AG04450 (cell line): ENCODE data around the gene HKDC1. TPM values are rescaled to one million over a fixed set of nuclear protein-coding genes. Genes with fewer than 3 reads are reported as not detected.
"Not testable (repeated sequence)": the region's sequence is repeated elsewhere in the genome, so short reads cannot be mapped to it uniquely, and the experiment has no call there.

Source experiments
- CTCF ChIA-PET: fragments of 300-600, 350-600 bp; formaldehyde crosslinking; extraction: SDS; loops from one replicate; lab custom pipeline; 2022; ENCODE audit warnings: antibody characterized with exemption, inconsistent platforms; lab: Charles Lee
- POLR2A ChIA-PET: fragments of 350-600 bp; formaldehyde crosslinking; extraction: SDS; loops from one replicate; lab custom pipeline; 2021; ENCODE audit warnings: antibody characterized with exemption, inconsistent platforms; lab: Yijun Ruan, JAX
- DNase-seq: peaks from one replicate; pipeline ENCODE4 v3.0.0-alpha.2; 2011; ENCODE audit warnings: low read depth, low spot score
- H3K27ac ChIP-seq: one replicate; pipeline ENCODE4 v1.5.1; 2012; ENCODE audit warnings: low read depth, low read length, control low read depth
- H3K27me3 ChIP-seq: one replicate; pipeline ENCODE4 v1.6.0; 2012; ENCODE audit warnings: low read length; ENCODE audit not compliant: control insufficient read depth, insufficient read depth
- H3K4me3 ChIP-seq: 2 replicates; pipeline ENCODE4 v1.5.1; 2011; ENCODE audit warnings: mild to moderate bottlenecking, low read depth, low read length, control low read depth
- H3K9me3 ChIP-seq: 2 replicates; pipeline ENCODE4 v1.5.1; 2012; ENCODE audit warnings: low read length; ENCODE audit not compliant: control insufficient read depth, insufficient read depth
- polyA plus RNA-seq: library from polyadenylated mRNA; depleted of rRNA; stranded (reverse); fragments of >200 nt; gene quantifications from 2 replicates; pipeline ENCODE4 v1.2.3, GENCODE V29; 2011
- TF ChIP-seq, protein P1 (sequence below): IDR thresholded peaks from 2 replicates; pipeline ENCODE4 v1.5.1; 2011; ENCODE audit warnings: low read depth, low read length, control low read depth, inconsistent platforms

The HKDC1 gene
- polyA plus RNA-seq, 1 experiment, result 0.47 TPM

DNA sequence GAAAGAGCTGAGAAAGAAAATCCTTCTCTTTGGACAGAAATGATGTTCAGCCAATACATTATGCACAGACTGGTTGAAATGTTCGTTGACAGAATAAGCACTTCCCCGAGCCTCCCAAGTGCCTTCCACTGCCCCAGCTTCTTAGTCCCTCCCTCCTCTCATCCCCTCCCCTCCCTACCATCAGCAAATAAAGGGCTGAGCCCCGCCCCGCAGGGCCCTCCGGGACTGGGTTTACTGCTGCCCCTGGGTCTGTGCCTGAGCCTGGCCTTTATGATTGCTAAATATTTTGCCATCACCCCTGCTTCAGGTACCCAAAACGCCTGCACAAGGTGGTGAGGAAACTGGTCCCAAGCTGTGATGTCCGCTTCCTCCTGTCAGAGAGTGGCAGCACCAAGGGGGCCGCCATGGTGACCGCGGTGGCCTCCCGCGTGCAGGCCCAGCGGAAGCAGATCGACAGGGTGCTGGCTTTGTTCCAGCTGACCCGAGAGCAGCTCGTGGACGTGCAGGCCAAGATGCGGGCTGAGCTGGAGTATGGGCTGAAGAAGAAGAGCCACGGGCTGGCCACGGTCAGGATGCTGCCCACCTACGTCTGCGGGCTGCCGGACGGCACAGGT lies 28.1 kb downstream of the HKDC1 start:
- TF ChIP-seq, protein P1, sequence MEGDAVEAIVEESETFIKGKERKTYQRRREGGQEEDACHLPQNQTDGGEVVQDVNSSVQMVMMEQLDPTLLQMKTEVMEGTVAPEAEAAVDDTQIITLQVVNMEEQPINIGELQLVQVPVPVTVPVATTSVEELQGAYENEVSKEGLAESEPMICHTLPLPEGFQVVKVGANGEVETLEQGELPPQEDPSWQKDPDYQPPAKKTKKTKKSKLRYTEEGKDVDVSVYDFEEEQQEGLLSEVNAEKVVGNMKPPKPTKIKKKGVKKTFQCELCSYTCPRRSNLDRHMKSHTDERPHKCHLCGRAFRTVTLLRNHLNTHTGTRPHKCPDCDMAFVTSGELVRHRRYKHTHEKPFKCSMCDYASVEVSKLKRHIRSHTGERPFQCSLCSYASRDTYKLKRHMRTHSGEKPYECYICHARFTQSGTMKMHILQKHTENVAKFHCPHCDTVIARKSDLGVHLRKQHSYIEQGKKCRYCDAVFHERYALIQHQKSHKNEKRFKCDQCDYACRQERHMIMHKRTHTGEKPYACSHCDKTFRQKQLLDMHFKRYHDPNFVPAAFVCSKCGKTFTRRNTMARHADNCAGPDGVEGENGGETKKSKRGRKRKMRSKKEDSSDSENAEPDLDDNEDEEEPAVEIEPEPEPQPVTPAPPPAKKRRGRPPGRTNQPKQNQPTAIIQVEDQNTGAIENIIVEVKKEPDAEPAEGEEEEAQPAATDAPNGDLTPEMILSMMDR, result no peak
- H3K4me3 ChIP-seq, result no peak overlapping the region
- H3K27me3 ChIP-seq, result peaks cover 9% of the 10 kb centered on the region
- POLR2A ChIA-PET, result no interaction called here
- DNase-seq, result no peak
- no peaks in the 10 kb centered on the region; the same call in 1 of the 2 replicates for H3K9me3 ChIP-seq
- no peak overlapping the region for H3K27ac ChIP-seq
- CTCF ChIA-PET, result interaction anchor here (0.5 kb wide), 1 partner anchor 29 kb away, joined by 4 read pairs; no protein-coding TSS in a partner anchor

DNA sequence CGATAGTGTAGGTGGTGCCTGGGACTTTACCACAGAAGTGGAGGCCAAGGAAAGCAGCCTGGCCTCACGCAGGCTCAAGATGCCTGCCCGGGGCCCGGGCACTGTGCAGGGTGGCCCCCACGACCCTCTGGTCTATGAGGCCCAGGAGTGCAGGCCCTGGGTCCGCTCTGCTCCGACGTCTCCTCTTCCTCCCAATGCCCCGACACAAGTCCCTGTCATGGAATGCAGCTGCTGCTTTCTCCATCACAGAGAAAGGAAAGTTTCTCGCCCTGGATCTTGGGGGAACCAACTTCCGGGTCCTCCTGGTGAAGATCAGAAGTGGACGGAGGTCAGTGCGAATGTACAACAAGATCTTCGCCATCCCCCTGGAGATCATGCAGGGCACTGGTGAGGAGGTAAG lies 29.9 kb downstream of the HKDC1 start:
- ChIA-PET CTCF (no interaction called here), POLR2A (no interaction called here)
- TF ChIP-seq, protein P1, result no peak
- peaks cover 9% of the 10 kb centered on the region for H3K27me3 ChIP-seq
- no peak overlapping the region for H3K4me3 ChIP-seq
- DNase-seq, result no peak
- no peak overlapping the region for H3K27ac ChIP-seq
- no peaks in the 10 kb centered on the region; the same call in 1 of the 2 replicates for H3K9me3 ChIP-seq

DNA sequence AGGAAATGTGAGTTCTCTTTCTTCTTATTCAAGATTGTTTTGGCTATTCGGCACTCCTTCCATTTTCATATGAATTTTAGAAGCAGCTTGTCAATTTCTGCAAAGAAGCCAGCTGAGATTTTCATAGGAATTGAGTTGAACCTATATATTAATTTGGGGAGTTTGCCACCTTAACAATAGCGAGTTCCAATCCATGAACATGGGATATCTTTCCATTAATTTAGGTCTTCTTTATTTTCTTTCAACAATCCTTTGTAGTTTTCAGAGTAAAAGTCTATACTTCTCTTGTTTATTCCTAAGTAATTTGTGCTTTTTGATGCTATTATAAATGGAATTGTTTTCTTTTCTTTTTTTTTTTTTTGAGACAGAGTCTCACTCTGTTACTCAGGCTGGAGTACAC lies 31.3 kb downstream of the HKDC1 start:
- H3K27me3 ChIP-seq, POLR2A ChIA-PET, H3K27ac ChIP-seq, H3K4me3 ChIP-seq, DNase-seq, H3K9me3 ChIP-seq: not testable (repeated sequence)
- CTCF ChIA-PET, result interaction anchor here (1.0 kb wide), 1 partner anchor 157 kb away, joined by 5 read pairs; no protein-coding TSS in a partner anchor

DNA sequence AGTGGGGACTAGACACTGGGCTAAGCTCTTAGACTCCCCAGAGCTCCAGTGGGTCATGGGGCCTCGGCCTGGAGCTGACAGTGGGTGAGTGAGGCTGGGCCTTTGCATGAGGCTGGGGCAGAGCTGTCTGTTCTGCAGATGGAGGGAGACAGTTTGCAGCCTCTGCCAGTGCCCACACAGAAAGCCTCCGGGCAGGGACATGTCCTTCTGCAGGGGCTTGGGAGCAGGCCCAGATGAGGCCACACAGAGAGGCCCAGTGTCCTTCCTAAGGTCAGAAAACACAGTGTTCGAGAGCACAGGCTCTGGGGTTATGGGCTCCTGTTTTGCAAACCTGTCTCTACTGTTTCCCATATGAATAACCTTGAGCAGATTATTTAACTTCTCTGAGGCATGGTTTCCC lies 33.0 kb downstream of the HKDC1 start:
- Histone ChIP-seq H3K4me3 (no peak overlapping the region), H3K9me3 (no peaks in the 10 kb centered on the region; the same call in 1 of the 2 replicates), H3K27me3 (peaks cover 7% of the 10 kb centered on the region), H3K27ac (no peak overlapping the region)
- no peak for DNase-seq
- ChIA-PET CTCF (no interaction called here), POLR2A (no interaction called here)
- TF ChIP-seq, protein P1, result no peak

DNA sequence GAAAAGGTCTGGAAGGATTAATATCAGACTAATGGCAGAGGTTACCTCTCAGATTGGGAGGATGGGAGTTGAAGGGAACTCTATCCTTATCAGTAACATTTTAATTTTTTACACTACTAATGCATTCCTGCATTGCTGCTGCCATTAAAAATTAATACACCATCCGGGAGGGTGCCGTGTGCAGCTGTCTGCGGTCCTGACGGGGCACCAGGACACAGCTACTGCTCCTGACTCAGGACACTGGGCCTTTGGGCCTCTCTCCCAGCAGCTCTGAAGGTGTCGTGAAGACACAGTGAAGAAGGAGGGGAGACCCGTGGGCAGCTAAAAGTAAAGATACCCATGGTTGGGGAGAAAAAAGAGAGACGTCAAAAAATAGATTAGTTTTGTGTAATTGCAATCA lies 34.7 kb downstream of the HKDC1 start:
- H3K9me3 ChIP-seq, result no peaks in the 10 kb centered on the region; the same call in 1 of the 2 replicates
- peaks cover 12% of the 10 kb centered on the region for H3K27me3 ChIP-seq
- ChIA-PET CTCF (interaction anchor here (0.6 kb wide), 1 partner anchor 383 kb away, joined by 3 read pairs; no protein-coding TSS in a partner anchor), POLR2A (no interaction called here)
- H3K27ac ChIP-seq, result no peak overlapping the region
- TF ChIP-seq, protein P1, result no peak
- H3K4me3 ChIP-seq, result no peak overlapping the region
- DNase-seq, result no peak
